ENCODE data around the gene COPS7A.

The COPS7A gene

GRCh38 chr12:6771091-6771495 lies 47.2 kb downstream of the COPS7A start:
- no peak for DNase-seq

DNA sequence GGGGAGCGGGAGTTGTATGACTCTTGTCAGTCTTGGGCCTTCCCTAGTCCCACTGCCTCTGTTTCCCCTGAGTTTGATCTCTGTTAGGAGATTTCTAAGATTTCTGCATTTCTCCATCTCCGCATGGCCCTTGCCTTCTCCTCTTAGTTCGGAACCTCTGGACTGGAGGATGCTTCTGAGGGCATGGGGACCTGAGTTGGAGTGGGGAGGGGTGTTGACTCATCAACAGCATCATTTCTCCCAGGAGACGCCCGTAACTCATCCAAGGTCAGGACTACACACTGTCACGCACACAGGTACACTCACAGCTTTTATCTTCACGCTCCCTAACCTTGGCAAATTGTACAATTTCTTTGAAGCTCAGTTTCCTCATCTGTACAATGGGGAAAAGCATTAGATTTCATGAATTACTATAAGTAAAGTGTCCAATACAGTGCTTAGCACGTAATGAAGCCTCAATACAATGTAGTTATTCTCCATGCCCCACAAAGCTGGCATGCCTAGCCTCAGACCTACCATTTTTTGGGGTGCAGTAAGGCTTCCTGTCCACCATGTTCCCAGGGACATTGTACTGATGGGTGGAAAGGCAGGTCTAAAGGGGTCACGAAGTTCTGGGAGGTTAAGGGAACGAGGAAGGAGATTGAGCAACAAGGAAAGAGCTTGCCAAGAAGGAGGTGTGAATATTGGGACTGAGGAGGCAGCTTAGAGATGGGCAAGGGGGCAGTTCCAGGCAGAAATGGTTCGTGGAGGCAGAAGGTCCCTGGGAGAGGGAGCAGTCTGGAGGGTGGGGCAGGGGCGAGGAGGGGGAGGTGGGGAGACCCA lies 47.9 kb downstream of the COPS7A start:
- no peak for DNase-seq

- no peak for DNase-seq
Measured at GRCh38 chr12:6772331-6772695, 48.5 kb downstream of the COPS7A start, which contains the start of gene LAG3. Gene LAG3, plus strand, starts transcription at chr12:6772520. Its CDS starts 333 bp downstream, at chr12:6772853.

DNA sequence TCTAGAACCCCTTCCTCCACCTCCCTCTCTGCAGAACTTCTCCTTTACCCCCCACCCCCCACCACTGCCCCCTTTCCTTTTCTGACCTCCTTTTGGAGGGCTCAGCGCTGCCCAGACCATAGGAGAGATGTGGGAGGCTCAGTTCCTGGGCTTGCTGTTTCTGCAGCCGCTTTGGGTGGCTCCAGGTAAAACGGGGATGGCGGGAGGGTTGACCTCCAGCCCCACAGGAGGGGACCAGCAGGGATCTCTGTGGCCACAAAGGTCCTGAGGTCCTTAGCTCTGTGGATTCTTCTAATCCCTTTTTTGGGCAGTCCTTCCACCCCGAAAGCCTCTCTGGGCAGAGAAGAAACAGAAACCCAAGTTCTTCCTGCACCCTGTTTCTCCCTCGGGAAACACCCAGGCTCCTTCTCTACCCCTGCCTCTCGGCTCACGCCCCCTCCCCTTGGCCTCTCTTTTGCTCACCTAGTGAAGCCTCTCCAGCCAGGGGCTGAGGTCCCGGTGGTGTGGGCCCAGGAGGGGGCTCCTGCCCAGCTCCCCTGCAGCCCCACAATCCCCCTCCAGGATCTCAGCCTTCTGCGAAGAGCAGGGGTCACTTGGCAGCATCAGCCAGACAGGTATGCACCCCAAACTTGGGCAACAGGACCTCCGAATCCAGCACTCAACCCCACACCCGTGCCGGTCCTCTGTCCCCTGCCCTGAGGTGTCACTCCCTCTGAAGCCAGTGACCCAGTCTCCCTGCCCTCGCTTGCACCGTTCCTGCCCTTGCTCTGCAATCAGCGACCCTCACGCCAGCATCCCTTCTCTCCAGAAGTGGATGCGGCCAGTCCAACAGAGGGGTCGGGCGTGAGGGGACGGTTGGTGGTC lies 49.1 kb downstream of the COPS7A start:
- DNase-seq = no peak

DNA sequence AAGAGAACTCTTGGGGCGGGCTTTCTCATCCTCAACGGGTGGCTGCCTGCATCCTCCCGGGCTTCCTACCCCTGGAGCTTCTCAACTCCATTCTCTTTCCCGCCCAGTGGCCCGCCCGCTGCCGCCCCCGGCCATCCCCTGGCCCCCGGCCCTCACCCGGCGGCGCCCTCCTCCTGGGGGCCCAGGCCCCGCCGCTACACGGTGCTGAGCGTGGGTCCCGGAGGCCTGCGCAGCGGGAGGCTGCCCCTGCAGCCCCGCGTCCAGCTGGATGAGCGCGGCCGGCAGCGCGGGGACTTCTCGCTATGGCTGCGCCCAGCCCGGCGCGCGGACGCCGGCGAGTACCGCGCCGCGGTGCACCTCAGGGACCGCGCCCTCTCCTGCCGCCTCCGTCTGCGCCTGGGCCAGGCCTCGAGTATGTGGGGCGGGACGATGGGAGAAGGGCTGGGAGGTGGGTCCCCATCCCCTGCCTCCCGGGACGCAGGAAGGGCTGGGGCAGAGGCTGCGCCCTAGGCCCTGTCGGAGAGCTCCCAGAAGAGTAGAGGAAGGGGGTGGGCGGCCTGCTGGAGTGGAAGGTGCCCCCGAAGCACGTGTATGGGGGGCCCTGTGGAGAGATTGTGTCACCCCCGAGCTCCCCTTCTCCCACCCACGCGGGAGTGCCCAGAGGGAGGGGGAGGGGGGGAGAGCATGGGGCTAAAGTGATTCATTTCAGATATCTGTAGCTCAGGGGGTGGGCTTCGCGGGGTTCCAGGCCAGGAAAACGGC lies 49.9 kb downstream of the COPS7A start:
- no peak for DNase-seq

DNA sequence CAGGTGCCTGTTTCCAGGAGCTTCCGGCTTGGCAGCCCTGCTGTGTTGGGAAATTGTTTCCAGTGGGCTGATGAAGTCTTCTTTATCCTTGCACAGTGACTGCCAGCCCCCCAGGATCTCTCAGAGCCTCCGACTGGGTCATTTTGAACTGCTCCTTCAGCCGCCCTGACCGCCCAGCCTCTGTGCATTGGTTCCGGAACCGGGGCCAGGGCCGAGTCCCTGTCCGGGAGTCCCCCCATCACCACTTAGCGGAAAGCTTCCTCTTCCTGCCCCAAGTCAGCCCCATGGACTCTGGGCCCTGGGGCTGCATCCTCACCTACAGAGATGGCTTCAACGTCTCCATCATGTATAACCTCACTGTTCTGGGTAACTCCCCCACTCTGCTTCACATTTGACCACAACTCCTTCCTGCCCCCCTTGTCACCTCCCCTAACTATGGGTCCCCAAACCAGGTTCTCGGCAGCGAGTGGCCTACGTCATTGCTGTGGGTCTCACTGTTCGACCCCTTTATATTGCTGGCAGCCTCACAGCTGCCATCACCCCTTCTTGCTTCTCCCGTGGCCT lies 50.7 kb downstream of the COPS7A start:
- no peak for DNase-seq

GRCh38 chr12:6775185-6776174 lies 51.6 kb downstream of the COPS7A start:
- DNase-seq = no peak

GRCh38 chr12:6777386-6777785 lies 53.5 kb downstream of the COPS7A start:
- no peak for DNase-seq

- no peak for DNase-seq
Measured at GRCh38 chr12:6778217-6778573, 54.3 kb downstream of the COPS7A start.

DNA sequence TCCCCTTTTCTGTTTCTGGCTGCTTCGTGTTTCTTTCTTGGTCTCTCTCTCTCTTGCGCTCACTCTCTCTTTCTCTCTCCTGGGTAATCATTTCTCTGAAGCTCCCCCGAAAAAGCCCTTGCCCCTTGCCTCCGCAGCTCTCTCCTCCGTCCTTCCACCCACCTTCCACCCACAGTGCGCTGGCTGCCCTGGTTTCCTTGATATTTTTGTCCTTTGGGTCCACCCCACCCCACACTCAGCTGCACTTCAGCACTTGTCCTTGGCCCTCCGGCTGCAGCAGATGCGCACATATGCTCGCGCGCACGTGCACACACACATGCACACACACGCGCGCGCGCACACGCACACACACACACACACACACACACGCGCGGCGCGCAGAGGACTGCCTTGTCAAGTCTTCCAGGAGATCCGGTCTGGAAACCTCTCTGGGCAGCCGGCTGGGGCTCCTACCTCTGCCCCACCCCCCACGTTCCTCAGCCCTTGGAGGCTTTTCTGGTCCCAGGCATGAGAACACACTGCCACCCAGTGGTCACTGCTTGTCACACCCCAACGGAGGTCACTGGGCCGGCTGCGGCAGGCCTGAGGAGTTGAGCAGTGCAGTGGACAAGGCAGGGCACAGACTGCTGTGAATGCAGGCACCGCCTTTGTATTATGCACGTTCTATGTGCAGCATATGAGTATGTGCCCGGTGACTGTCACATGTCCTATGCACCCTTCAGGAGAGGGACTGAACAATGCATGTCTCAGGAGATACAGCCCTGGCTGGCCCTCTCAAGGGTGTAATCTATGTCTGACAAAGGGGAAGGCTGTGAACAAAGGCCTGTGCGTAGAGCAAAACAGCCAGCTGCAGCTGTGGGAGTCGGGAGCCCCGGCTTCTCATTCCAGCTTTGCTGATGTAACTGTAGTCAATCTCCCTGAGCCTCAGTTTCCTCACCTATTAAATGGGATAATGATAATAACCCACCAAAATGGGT lies 55.0 kb downstream of the COPS7A start:
- peak; percentile 71 to 80 (median 76) for DNase-seq

DNA sequence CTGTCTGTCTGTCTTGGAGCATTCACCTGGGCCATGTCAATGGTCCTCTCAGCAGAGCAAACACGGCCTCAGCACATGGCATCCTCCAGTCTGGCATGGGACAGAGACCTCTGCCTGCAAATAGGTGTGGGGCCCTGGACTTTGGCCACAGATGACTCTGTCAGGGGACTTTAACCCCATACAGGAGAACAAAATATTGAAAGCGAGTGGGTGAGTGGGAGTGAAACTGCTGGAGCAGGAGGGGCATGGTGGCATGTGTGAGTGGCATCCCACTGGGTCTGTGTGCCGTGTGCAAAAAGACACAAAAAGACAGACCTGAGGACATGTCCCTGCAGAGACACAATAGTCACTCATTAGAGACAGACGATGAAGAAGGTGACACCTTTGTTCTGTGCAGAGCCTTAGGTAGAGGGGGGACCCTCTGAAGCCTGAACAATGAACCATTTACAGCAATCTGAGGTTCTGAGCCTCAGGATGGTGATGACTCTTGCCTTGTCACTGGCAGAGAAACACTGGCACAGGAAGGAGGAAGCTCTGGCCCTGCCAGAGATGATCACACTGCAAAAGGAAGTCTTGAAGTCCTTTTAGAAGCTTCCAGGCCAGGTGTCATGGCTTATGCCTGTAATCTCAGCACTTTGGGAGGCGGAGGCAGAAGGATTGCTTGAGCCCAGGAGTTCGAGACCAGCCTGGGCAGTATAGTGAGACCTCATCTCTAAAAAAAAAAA lies 56.0 kb downstream of the COPS7A start:
- DNase-seq = no peak

DNA sequence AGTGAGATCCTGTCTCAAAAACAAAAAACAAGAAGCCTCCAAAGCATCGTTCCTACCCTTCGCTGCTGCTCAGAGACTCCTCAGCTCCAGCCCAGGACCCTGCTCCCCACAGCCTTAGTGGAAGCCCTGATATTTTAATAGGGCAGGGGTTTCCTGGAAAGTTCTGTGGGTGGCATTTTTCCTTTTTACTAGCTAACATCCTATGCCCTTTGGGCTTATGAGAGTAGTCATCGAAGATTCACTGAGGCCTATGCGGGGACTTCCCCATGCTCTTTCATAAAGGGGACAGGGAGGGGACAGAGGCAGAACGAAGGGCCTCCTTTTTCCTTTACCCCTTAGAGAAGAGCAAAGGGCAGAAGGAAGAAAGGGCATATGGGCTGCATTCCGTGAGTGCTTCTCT lies 56.7 kb downstream of the COPS7A start:
- DNase-seq = no peak
